Ovary (tissue), 9 donors: ENCODE results near the gene SLC25A1. TPM values are rescaled to one million over a fixed set of nuclear protein-coding genes. Genes with fewer than 3 reads are reported as not detected.

Experiments
- DNase-seq, 5 donors: peaks; one replicate each; pipeline ENCODE4 v3.0.0-alpha.2; 2019 to 2020
- H3K27ac ChIP-seq, 2 donors: fragments of 200-600 bp; one replicate each; pipeline versions ENCODE4 v1.5.1 to v1.8.0; 2019 to 2022
- H3K27me3 ChIP-seq: fragments of 200-600 bp; one replicate; pipeline ENCODE4 v1.8.0; 2022
- H3K36me3 ChIP-seq: fragments of 200-600 bp; sonication (generic); one replicate; pipeline ENCODE4 v1.5.1; 2019
- H3K4me1 ChIP-seq: one replicate; pipeline ENCODE4 v1.8.1; 2013; ENCODE audit warnings: mild to moderate bottlenecking, moderate library complexity; ENCODE audit not compliant: insufficient read depth
- H3K4me3 ChIP-seq: fragments of 200-600 bp; sonication (generic); one replicate; pipeline ENCODE4 v1.5.1; 2017
- H3K9me3 ChIP-seq, 2 donors: fragments of 200-600 bp in 1 of 2; sonication (generic) in 1 of 2; one replicate each; pipeline versions ENCODE4 v1.5.1 to v1.8.1; 2013 to 2019; ENCODE audit warnings: mild to moderate bottlenecking in 1 of 2, moderate library complexity in 1 of 2
- CTCF ChIP-seq, 3 donors: fragments of 450-650 bp in 2 of 3; fragments of 200-600 bp in 1 of 3; IDR thresholded peaks; one replicate each; pipeline versions ENCODE4 v1.5.1 to v1.8.0; 2016 to 2022; ENCODE audit warnings: antibody characterized with exemption in 3 of 3, mild to moderate bottlenecking in 1 of 3
- EP300 ChIP-seq: sonication (generic); formaldehyde crosslinking; IDR thresholded peaks from one replicate; pipeline ENCODE4 v1.6.1; 2017; ENCODE audit warnings: antibody characterized with exemption
- POLR2A ChIP-seq: fragments of 450-650 bp; IDR thresholded peaks from one replicate; pipeline ENCODE4 v1.6.1; 2017; ENCODE audit warnings: antibody characterized with exemption, mild to moderate bottlenecking, moderate library complexity
- WGBS, 3 donors: extraction: QIAGEN DNeasy Blood & Tissue Kit in 1 of 3; methylation state at CpG; one replicate each; pipeline versions ENCODE4 v1.1.5 to v1.1.7; 2013 to 2017; 5-methylcytosine and 5-hydroxymethylcytosine counted together
- intact Hi-C, 4 donors: fragments of 100-400 bp; cut with DNase I; formaldehyde crosslinking; loops; one replicate each; pipeline versions ENCODE4 v1.11.0 to v1.15.1; 2022 to 2023
- polyA plus RNA-seq, 2 donors: library from polyadenylated mRNA; stranded (reverse); fragments of 200-250 nt in 1 of 2; fragments of 350-450 nt in 1 of 2; fragmentation: Illumina TruSeq in 1 of 2; extraction: RNeasy Lipid Tissue Mini Kit (QIAGEN cat#74804) in 1 of 2; gene quantifications; one replicate each; pipeline ENCODE4 v1.2.3, GENCODE V29; 2013 to 2014
- total RNA-seq, 7 donors: library from RNA; depleted of rRNA in 2 of 7; stranded (reverse); fragments of >200 nt in 2 of 7; fragmentation: NEBNext Ultra II Directional in 3 of 7; extraction: Animal tissue kit (Norgen Biotek cat#: 25700) in 3 of 7; gene quantifications; one replicate each; pipeline versions ENCODE4 v1.1.0 to v1.2.4, GENCODE V29; 2016 to 2023
- donor health status: DM: no; HTN: no; CAD: no; lungs with moderate emphysema.
- donor health status: DM: no; HTN: no; CAD: no.
- donor health status: Bipolar disorder and iron deficiency.
- donor health status: DM: yes; HTN: yes; CAD: no.
- donor health status: DM: no; HTN: no; CAD: no.
- donor health status: DM: yes; HTN: yes; CAD: no.

The SLC25A1 gene
- total and polyA plus RNA-seq, 9 donors: 15.8 to 90.7 (median 63.9) TPM

DNA sequence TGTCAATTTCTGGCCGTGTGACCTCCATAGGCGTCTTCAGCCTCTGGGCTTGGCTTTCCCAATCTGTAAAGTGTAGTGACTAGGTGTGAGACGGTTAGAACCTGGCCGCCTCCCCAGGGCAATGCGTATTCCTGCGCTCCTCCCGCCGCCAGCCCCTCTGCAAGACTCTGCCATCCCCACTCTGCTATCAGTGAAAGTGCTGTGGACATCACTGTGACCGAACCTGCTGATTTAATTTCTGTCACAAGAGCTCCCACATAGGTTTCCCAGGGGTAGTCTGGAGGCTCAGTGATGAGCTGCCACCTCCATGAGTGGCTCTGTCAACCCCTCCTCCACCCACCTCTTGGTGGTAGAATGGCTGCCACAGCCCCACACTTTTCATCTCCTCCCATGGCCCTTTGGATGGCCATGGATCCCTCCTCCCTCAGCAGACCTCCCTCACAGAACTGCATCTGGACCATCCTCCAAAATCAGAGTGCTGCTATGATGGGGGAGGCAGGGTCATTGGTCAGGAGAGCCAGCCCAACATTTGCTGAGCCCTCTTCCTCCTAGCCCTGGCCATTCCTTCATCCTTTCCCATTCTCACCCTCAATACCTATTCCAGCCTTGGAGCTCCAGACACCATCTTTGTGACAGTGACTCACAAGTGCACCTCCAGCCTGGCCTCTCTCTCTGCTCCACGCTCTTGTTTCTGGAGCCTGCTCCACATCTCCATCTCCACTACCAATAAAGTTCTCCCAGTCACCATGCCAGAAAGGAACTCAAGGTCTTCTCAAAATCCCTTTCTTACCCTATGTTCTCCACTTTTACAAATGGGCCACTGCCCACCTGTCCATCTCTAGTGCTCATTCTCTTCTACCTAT, 27.0 kb downstream of the SLC25A1 start:
- Histone ChIP-seq H3K4me3 (no peak overlapping the region), H3K27me3 (peaks cover 4% of the 10 kb centered on the region), H3K36me3 (no peaks in the 10 kb centered on the region), H3K4me1 (no peaks in the 10 kb centered on the region), H3K27ac (no peak overlapping the region), H3K9me3 (peaks cover 0 to 4% of the 10 kb centered on the region in 2 donors)
- 41 to 56% (median 50%) methylated on average over 10 of the region's 10 CpGs for WGBS, 3 donors
- intact Hi-C loops: no loop called here
- TF ChIP-seq POLR2A: no peak
- TF ChIP-seq CTCF (IDR thresholded peaks at IDR 0.05): no peak
- TF ChIP-seq EP300: no peak
- no peak for DNase-seq

- intact Hi-C loops: no loop called here
- Histone ChIP-seq H3K4me3 (no peak overlapping the region), H3K36me3 (no peaks in the 10 kb centered on the region), H3K27me3 (peaks cover 4% of the 10 kb centered on the region), H3K27ac (no peak overlapping the region), H3K4me1 (no peaks in the 10 kb centered on the region), H3K9me3 (peaks cover 0 to 4% of the 10 kb centered on the region in 2 donors)
- no peak for TF ChIP-seq EP300
- 4 to 10% (median 8%) methylated on average over 48 to 68 of the region's 68 CpGs for WGBS, 3 donors
- no peak for DNase-seq
These were observed 27.8 kb downstream of the SLC25A1 start for GRCh38 chr22:19150482-19151328.

DNA sequence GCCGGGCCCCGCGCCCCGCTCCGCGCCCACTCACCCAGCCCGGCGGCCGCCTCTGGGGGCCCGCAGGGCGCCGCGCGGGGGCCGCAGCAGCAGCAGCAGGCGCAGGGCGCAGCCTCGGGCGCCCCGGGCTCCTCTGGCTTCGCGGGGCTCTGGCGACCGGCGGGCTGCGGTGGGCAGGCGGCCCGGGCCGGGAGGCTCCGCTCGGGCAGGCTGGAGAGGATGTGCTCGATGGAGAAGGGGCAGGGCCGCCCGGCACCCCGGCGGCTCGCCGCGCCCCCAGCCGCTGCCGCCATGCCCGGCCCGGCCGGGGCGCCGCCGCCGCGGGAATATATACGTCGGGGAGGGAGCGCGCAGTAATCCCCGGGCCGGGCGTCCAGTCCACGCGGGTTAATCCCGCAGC, 28.5 kb downstream of the SLC25A1 start, which contains the start of gene GSC2:
Gene GSC2, minus strand, starts transcription at position 302 of the 400 bp plus-strand sequence. Its CDS starts 9 bp downstream, at position 293.
- H3K36me3 ChIP-seq: no peaks in the 10 kb centered on the region
- H3K9me3 ChIP-seq: peaks cover 0 to 4% of the 10 kb centered on the region in 2 donors
- no peaks in the 10 kb centered on the region for H3K4me1 ChIP-seq
- TF ChIP-seq POLR2A: no peak
- TF ChIP-seq EP300: no peak
- TF ChIP-seq CTCF (IDR thresholded peaks at IDR 0.05): no peak
- no peak for DNase-seq
- no peak within 1 kb of the TSS for H3K27ac ChIP-seq
- peaks cover 4% of the 10 kb centered on the region for H3K27me3 ChIP-seq
- intact Hi-C loops: loop anchor here in 1 of 4 donors (2.0 to 5.0 kb wide), 2 partner anchors 19 to 482 kb away; no protein-coding TSS in a partner anchor
- WGBS, 3 donors: 0 to 4% (median 2%) methylated on average over 10 to 59 of the region's 59 CpGs
- H3K4me3 ChIP-seq: no peak within 1 kb of the TSS

DNA sequence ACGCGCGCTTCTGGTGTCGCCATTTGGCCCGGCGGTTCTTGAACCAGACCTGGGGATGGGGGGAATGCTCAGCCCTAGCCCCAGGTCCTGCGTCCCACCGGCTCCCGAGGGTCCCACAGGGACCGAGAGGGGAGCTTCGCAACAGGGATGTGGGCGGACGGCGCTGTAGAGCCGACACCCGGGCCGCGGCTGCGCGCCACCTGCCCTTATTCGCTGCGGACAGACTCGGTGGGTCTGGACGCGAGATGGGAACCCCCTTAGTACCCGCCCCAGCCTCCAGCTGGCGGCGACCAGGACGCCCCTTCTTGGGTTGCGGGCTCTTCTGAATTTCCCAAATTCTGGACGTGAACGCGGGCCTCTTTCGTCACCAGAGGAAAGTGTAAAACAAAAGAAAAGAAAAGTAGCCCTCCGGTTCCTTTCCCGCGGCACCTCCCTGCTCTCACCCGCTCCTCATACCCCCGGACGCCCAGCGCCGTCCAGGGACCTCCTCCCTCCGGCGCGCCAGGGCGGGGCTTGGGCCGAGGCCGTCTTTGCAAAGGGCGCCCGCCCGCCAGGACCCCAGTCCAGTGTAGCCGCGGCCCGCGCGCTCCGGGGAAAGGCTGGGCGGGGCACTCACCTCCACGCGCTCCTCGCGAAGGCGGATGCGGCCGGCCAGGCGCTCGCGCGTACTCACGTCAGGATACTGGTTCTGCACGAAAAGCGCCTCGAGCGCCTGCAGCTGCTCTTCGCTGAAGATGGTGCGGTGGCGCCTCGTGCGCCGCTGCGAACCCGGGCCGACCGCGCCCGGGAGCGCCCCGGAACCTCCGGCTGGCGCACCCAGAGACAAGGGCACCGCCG, 29.3 kb downstream of the SLC25A1 start:
- Histone ChIP-seq H3K4me3 (no peak overlapping the region), H3K9me3 (peaks cover 0 to 4% of the 10 kb centered on the region in 2 donors), H3K27me3 (peaks cover 4% of the 10 kb centered on the region), H3K36me3 (no peaks in the 10 kb centered on the region), H3K27ac (no peak overlapping the region), H3K4me1 (no peaks in the 10 kb centered on the region)
- intact Hi-C loops: loop anchor here in 1 of 4 donors (2.0 to 5.0 kb wide), 2 partner anchors 20 to 483 kb away; no protein-coding TSS in a partner anchor
- 0 to 1% (median 1%) methylated on average over 82 to 92 of the region's 92 CpGs for WGBS, 3 donors
- TF ChIP-seq CTCF (IDR thresholded peaks at IDR 0.05) (no peak), POLR2A (no peak), EP300 (no peak)
- DNase-seq: no peak
